K562 (cell line): ENCODE measurements around the gene HCN4. TPM values are rescaled to one million over a fixed set of nuclear protein-coding genes. Genes with fewer than 3 reads are reported as not detected.

Experiments
- FOXJ2 ChIP-seq: fragments of 200-800 bp; sonication (Bioruptor generic); IDR thresholded peaks from 2 replicates; pipeline ENCODE4 v1.6.1; 2016; ENCODE audit warnings: missing genetic modification characterization, missing compliant biosample characterization
- KLF16 ChIP-seq: IDR thresholded peaks from 2 replicates; pipeline ENCODE4 v1.6.1; 2016; ENCODE audit warnings: antibody characterized with exemption
- RAD21 ChIP-seq, 2 experiments: fragments of 250-450 bp in 1 of 2; fragments of 450-650 bp in 1 of 2; sonication (Bioruptor Pico) in 1 of 2; formaldehyde crosslinking in 1 of 2; IDR thresholded peaks in 1 of 2; conservative IDR thresholded peaks in 1 of 2; 2 replicates each; pipeline versions ENCODE4 v1.4.0 to v1.8.0; 2020 to 2022; ENCODE audit warnings: mild to moderate bottlenecking in 2 of 2, moderate library complexity in 1 of 2
- SAP30 ChIP-seq: fragments of 200-600 bp; sonication (generic); IDR thresholded peaks from 2 replicates; pipeline ENCODE4 v1.6.1; 2012; ENCODE audit warnings: borderline replicate concordance, low read depth, mild to moderate bottlenecking, moderate library complexity, low read length, control low read depth, inconsistent platforms; ENCODE audit not compliant: insufficient read depth, poor library complexity, severe bottlenecking
- ZNF134 ChIP-seq: fragments of 250-450 bp; sonication (Bioruptor Pico); conservative IDR thresholded peaks from 2 replicates; pipeline ENCODE4 v1.4.0; 2020
- ZNF79 ChIP-seq: fragments of 250-450 bp; sonication (Bioruptor Pico); IDR thresholded peaks from 2 replicates; pipeline ENCODE4 v1.4.0; 2020; ENCODE audit warnings: low read depth, mild to moderate bottlenecking, moderate library complexity
- polyA plus RNA-seq, 8 experiments: library from polyadenylated mRNA; depleted of rRNA in 4 of 8; stranded (reverse) in 5 of 8; unstranded in 3 of 8; fragments of >200 nt; fragmentation: Nextera tagmentation in 2 of 8; fragmentation: Illumina TruSeq in 1 of 8; extraction: Ambion mirVana in 2 of 8; extraction: Trizol in 1 of 8; gene quantifications; 2 replicates each; pipeline versions ENCODE4 v1.2.1 to v1.2.3, GENCODE V29; 2011 to 2014; ENCODE audit warnings: inconsistent platforms in 1 of 8, missing spikeins in 1 of 8
- total RNA-seq, 7 experiments: library from RNA; depleted of rRNA in 6 of 7; stranded (reverse); fragments of >200 nt in 6 of 7; fragmentation: Illumina TruSeq in 2 of 7; extraction: Trizol in 2 of 7; gene quantifications; 2 replicates each; pipeline versions ENCODE4 v1.2.1 to v1.2.3, GENCODE V29; 2011 to 2021; ENCODE audit warnings: low replicate concordance in 1 of 7
- TF ChIP-seq, protein P1 (sequence below), 2 experiments: fragments of 450-650 bp; formaldehyde crosslinking in 1 of 2; IDR thresholded peaks; 2 replicates each; pipeline versions ENCODE4 v1.4.0 to v1.6.1; 2014 to 2020; ENCODE audit warnings: mild to moderate bottlenecking in 2 of 2, borderline replicate concordance in 1 of 2, low read depth in 1 of 2
- TF ChIP-seq, protein P2 (sequence below): fragments of 250-450 bp; sonication (Bioruptor Pico); IDR thresholded peaks from 2 replicates; pipeline ENCODE4 v1.4.0; 2020
- TF ChIP-seq, protein P3 (sequence below): fragments of 250-450 bp; sonication (Bioruptor Pico); IDR thresholded peaks from 2 replicates; pipeline ENCODE4 v1.5.0; 2022; ENCODE audit warnings: mild to moderate bottlenecking

The HCN4 gene
- total and polyA plus RNA-seq, 9 of the 15 experiments (the other 6 are each of a cell fraction or from before 2014, with no cell fraction given), result not detected

DNA sequence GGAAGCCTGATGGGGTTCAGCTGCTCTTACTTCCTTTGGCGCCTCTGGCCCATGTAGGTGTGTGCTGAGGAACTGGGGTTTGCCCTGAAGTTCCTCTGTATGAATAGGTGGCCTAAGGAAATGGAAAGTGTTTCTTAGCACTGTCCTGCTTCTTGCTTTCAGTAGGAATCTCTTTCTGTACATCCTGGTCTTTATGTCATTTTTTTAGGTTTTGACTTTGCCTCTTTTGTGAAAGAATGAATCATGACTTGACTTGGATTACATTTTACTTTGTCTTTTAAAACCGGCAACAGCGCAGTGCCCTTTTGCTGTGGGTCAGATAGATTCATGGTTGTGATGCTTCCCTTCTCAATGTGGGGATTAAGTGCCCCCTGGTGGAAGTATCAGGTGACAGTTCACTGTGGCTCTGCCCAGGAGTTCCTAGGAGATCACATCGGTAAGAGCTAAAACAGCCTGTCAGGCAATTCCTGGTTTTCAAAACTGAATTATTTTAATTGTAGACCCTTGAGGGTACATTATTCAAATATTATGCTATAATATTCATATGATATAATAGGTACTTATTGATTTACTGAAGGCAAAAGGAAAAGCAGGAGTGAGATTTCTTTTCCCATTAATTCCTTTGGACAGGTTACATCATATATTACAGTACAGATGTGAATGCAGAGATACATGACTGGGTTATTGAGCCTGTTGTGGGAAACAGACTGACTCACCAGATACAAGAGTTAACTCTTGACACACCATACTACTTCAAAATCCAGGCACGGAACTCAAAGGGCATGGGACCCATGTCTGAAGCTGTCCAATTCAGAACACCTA, 95.4 kb downstream of the HCN4 start (continued):
- peak; percentile 60 to 80 for TF ChIP-seq RAD21 (CRISPR knock-in tag; conservative IDR thresholded peaks at IDR 0.05 in 1 of 2, IDR thresholded peaks at IDR 0.05 in 1 of 2)
- TF ChIP-seq FOXJ2 (tag), result no peak
- no peak for TF ChIP-seq ZNF79 (CRISPR knock-in tag)
- TF ChIP-seq, protein P1, sequence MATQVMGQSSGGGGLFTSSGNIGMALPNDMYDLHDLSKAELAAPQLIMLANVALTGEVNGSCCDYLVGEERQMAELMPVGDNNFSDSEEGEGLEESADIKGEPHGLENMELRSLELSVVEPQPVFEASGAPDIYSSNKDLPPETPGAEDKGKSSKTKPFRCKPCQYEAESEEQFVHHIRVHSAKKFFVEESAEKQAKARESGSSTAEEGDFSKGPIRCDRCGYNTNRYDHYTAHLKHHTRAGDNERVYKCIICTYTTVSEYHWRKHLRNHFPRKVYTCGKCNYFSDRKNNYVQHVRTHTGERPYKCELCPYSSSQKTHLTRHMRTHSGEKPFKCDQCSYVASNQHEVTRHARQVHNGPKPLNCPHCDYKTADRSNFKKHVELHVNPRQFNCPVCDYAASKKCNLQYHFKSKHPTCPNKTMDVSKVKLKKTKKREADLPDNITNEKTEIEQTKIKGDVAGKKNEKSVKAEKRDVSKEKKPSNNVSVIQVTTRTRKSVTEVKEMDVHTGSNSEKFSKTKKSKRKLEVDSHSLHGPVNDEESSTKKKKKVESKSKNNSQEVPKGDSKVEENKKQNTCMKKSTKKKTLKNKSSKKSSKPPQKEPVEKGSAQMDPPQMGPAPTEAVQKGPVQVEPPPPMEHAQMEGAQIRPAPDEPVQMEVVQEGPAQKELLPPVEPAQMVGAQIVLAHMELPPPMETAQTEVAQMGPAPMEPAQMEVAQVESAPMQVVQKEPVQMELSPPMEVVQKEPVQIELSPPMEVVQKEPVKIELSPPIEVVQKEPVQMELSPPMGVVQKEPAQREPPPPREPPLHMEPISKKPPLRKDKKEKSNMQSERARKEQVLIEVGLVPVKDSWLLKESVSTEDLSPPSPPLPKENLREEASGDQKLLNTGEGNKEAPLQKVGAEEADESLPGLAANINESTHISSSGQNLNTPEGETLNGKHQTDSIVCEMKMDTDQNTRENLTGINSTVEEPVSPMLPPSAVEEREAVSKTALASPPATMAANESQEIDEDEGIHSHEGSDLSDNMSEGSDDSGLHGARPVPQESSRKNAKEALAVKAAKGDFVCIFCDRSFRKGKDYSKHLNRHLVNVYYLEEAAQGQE (IDR thresholded peaks at IDR 0.05; ENCODE audit: borderline replicate concordance), result peak; percentile 49; the same call in 1 of the 2 replicates
- TF ChIP-seq, protein P1 (CRISPR knock-in tag; IDR thresholded peaks at IDR 0.05; ENCODE audit: low read depth), result no peak
- TF ChIP-seq, protein P2, sequence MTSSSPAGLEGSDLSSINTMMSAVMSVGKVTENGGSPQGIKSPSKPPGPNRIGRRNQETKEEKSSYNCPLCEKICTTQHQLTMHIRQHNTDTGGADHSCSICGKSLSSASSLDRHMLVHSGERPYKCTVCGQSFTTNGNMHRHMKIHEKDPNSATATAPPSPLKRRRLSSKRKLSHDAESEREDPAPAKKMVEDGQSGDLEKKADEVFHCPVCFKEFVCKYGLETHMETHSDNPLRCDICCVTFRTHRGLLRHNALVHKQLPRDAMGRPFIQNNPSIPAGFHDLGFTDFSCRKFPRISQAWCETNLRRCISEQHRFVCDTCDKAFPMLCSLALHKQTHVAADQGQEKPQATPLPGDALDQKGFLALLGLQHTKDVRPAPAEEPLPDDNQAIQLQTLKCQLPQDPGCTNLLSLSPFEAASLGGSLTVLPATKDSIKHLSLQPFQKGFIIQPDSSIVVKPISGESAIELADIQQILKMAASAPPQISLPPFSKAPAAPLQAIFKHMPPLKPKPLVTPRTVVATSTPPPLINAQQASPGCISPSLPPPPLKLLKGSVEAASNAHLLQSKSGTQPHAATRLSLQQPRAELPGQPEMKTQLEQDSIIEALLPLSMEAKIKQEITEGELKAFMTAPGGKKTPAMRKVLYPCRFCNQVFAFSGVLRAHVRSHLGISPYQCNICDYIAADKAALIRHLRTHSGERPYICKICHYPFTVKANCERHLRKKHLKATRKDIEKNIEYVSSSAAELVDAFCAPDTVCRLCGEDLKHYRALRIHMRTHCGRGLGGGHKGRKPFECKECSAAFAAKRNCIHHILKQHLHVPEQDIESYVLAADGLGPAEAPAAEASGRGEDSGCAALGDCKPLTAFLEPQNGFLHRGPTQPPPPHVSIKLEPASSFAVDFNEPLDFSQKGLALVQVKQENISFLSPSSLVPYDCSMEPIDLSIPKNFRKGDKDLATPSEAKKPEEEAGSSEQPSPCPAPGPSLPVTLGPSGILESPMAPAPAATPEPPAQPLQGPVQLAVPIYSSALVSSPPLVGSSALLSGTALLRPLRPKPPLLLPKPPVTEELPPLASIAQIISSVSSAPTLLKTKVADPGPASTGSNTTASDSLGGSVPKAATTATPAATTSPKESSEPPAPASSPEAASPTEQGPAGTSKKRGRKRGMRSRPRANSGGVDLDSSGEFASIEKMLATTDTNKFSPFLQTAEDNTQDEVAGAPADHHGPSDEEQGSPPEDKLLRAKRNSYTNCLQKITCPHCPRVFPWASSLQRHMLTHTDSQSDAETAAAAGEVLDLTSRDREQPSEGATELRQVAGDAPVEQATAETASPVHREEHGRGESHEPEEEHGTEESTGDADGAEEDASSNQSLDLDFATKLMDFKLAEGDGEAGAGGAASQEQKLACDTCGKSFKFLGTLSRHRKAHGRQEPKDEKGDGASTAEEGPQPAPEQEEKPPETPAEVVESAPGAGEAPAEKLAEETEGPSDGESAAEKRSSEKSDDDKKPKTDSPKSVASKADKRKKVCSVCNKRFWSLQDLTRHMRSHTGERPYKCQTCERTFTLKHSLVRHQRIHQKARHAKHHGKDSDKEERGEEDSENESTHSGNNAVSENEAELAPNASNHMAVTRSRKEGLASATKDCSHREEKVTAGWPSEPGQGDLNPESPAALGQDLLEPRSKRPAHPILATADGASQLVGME (CRISPR knock-in tag), result no peak
- no peak for TF ChIP-seq SAP30
- TF ChIP-seq, protein P3, sequence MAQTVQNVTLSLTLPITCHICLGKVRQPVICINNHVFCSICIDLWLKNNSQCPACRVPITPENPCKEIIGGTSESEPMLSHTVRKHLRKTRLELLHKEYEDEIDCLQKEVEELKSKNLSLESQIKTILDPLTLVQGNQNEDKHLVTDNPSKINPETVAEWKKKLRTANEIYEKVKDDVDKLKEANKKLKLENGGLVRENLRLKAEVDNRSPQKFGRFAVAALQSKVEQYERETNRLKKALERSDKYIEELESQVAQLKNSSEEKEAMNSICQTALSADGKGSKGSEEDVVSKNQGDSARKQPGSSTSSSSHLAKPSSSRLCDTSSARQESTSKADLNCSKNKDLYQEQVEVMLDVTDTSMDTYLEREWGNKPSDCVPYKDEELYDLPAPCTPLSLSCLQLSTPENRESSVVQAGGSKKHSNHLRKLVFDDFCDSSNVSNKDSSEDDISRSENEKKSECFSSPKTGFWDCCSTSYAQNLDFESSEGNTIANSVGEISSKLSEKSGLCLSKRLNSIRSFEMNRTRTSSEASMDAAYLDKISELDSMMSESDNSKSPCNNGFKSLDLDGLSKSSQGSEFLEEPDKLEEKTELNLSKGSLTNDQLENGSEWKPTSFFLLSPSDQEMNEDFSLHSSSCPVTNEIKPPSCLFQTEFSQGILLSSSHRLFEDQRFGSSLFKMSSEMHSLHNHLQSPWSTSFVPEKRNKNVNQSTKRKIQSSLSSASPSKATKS (CRISPR knock-in tag), result no peak
- 0 out of 2 replicates have a peak, but pooled peaks have one; percentile 4 for TF ChIP-seq KLF16
- no peak for TF ChIP-seq ZNF134
